ENCODE data around the gene LRRFIP2.
"Not testable (repeated sequence)": the region's sequence is repeated elsewhere in the genome, so short reads cannot be mapped to it uniquely, and the experiment has no call there.

Gene LRRFIP2

DNA sequence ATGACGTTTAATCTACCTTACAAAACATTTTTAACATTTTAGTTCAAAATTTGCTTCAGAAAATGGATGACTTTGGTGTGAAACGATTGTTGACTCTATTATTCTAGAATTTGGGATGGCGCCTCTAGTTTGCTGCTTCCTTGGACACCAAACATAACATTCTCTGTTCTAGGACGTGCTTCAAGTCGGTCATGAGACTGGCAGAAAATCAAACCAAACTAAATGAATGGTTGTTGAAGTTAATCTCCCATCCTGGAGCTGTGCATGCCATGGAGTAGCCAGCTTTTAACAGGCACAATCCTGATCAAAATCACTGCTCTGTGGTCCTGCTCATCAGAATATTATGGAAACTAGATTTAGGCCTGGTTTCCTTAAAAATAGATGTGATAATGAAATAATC, 9.6 kb upstream of the LRRFIP2 start:
- DNase-seq: no peak

DNA sequence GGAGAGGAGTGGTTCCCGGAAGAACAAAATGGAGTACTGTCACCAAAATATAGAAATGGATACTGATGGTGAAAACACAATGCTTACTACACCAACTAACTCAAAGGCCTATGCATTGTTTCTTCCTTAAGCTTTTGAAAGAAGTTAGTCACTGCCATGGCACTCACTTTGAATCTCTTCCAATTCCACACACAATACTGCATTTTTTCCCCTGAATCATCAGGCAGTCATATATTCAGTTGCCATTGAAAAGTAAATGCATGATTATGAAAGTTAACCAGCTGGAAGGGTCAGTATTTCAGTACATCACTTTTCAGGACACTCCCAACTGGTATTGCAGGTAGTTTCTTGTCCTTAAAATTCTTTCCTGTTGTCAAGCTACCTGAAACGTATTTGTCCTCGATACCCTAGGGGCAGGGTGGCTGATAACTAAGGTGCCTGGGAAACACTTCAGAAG, 9.0 kb upstream of the LRRFIP2 start:
- no peak for DNase-seq

DNA sequence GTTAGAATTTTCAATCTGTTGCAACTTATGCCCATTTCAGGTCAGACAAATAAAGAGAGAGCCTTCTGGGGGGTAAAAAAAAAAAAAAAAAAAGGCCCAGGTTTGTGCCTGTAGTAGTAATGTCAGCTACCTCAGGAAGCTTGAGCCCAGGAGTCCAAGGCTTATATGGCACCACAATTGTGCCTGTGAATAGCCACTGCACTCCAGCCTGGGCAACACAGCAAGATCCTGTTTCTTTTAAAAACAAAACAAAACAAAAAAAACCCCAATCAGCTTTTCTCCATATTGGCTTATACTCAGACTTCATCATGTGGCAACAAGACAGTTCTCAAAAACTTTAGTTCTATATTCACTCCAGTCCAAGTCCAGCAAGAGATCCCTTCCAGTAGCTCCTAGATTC, 8.4 kb upstream of the LRRFIP2 start:
- DNase-seq: no peak

DNA sequence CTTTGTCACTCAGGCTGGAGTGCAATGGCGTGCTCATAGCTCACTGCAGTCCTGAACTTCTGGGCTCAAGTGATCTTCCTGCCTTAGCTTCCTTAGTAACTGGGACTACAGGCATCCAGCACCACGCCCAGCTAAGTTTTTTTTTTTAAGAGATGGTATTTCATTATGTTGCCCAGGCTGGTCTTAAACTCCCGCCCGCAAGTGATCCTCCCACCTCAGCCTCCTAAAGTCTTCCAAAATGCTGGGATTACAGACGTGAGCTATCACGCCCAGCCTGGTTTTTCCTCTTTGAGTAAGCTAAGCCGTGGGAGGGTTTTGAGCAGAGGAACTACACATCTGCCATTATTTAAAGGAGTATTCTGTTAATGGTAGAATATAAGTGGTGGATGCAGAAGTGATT, 7.4 kb upstream of the LRRFIP2 start:
- DNase-seq: no peak

DNA sequence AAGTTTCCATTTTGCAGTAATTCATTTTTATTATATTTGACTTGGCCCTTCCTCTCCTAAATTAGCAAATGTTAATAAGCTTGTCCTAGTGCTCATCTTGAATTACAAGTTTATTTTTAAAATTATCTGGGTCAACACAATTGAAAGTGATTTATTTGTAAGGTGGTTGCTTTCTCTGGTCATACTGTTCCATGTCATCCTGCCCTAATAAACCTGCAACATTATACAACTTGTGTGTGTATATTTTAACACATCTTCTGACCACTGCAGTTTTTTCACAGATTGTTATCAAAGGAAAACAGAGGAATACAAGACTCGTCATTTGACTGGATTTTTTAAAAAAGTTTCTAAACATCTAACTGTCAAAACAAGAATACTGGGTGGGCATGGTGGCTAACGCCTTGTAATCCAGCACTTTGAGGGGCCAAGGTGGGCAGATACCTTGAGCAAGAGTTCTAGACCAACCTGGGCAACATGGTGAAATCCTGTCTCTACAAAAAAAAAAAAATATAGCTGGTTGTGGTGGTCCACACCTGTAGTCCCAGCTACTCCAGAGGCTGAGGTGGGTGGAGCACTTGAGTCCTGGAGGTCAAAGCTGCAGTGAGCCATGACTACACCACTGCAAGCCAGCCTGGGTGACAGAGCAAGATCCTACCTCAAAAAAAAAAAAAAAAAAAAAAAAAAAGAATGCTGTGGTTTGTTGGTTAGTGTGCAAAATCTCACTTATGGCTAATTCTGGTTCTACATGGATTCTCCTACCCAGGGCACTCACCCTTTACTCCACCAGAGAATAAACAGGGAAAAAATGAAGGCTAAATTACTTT, 5.0 kb upstream of the LRRFIP2 start:
- DNase-seq: no peak

DNA sequence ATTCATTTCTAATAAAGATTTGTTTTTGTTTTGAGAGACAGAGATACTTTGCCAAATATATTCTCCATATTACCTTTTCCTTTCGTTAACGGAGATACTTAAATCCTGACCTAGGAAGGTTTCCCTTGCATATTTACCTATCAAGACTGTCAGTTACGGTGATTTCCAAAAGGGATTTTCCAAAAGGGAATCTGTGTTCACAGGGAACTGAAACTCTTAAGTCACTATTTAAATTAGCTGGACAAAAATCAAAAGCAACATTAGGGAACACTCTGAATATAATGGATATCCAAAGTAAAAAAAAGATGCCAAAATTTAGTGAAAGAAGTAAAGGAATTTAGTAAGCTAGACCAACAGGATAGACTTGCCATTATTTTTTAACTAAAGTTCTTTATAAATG, 576 bp downstream of the LRRFIP2 start:
- no peak for DNase-seq

DNA sequence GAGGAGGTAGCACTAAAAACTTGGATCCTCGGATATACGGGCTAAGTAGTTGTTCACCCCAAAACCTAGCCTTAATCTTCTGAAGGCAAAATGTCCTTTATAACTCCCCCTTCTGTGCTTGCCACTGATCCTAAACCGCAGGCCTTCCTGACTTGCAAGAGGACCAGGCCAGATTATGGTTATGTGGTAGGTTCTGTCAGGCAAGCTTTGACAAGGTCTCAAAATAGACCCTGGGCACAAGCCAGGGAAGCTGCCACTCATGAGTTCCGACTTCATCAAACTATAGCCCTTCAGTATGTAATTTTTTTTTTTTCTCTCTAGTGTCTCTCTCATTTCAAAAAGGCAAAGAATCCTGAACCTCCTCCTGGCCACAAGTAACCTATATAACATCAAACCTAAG, 3.2 kb downstream of the LRRFIP2 start:
- no peak for DNase-seq

DNA sequence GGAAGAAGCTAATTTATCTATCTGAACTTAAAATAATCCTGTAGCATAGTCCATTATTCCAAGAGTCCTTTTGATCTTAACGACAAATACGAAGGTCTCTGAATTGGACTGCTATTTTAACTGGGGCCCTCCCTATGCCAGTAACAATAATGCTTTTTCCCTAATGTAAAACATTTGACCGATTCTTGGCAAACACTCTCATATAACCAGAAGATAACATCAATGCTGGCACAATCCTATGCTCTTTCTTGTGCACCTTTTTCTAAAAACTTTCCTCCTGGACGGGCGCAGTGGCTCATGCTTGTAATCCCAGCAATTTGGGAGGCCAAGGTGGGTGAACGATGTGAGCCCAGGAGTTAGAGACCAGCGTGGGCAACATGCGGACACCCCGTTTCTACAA, 3.9 kb downstream of the LRRFIP2 start:
- no peak for DNase-seq

DNA sequence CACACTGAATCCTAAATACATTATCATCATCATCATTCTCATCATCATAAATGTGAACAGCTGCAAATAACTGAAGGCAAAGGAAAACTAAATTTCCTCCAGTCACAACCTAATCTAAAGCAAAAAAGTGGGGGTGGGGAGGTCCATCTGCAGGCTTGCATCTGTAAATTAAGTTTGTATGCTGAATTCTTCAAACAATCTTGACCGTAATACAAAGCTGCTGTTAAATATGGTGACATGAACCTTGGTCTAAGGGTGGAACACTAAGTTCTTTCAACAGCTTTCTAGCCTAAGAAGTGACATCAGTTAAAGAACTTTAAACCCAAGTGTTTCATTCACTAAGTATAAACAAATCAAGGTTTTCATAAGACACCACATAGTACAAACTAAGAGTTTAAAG, 4.3 kb downstream of the LRRFIP2 start:
- DNase-seq: no peak

DNA sequence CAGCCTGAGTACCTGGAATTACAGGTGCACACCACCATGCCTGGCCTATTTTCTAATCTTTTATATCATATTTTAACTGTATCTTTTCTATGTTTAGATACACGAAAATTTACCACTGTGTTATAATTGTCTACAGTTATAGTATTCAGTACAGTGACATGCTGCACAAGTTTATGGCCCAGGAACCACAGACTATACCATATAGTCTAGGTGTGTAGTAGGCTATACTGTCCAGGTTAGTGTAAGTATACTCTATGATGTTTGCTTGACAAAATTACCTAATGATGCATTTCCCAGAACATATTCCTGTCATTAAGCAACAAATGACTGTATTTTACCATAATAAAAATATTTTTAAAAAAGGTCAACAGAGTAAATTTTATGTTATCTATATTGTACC, 5.5 kb downstream of the LRRFIP2 start:
- DNase-seq: no peak

DNA sequence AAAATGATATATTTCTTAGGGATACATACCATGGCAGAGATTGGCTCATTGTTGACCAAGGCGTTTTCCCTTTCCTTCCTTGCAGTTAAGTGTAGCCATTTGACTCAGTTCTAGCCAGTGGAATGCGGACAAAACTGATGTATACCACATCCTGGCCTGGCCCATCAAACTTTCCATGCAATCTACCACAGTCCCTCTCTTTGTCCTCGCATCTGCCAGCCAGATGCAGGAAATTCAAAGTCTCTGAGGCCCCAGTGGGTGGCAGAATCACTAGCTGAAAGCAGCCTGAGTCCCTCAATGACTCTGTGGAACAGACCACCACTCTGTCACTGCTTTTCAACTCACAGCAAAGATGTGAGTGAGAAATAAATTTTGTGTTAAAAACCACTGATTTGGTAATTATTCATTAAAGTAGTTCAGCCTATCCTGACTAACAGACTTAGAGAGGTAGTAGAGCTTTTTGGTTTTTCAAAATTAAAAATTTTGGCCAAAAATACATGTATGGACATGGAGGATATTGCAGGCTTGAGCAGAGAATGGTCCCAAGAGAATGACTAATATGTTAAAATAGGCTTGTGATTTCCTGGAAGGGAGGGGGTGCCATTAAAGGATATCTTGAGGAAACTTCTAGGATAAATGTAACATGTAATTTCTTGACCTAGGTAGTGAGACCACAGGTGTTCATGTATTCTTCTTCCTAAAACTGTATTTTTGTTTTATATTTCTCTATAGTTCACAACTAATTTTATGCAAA, 10.9 kb downstream of the LRRFIP2 start:
- no peak for DNase-seq

DNA sequence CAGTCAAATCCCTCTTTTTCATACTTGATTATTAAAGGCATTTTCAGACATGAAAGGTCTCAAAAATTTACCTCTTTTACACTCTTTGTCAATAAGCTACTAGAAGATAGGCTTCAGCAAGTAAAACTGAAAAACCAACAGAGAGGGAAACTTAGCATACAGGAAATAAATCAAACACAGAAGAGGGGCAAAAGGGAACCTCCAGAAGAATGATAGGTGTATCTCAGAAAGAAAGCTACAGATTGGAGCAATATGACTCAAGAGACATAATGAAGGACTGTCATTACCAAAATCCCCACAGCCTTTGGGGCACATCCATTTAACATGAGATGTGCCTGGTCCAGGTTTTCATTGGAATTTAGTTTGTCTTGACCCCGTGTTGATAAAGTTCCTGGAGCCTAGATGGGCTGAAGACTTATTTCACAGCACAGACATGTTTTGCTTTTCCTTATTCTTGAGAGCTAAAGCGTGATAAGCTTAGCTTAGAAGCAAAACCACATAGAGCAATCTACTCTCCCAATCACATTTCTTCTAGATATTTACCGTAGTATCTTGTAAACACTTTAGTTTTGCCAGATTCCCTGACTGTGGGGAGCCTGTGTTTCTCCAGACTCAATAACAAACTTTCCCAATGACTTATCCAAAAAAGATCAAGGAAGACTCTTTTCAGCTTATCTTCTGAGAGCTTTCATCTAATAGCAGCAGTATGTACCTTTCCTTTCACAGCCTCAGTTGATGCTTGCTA, 11.7 kb downstream of the LRRFIP2 start:
- DNase-seq: no peak

DNA sequence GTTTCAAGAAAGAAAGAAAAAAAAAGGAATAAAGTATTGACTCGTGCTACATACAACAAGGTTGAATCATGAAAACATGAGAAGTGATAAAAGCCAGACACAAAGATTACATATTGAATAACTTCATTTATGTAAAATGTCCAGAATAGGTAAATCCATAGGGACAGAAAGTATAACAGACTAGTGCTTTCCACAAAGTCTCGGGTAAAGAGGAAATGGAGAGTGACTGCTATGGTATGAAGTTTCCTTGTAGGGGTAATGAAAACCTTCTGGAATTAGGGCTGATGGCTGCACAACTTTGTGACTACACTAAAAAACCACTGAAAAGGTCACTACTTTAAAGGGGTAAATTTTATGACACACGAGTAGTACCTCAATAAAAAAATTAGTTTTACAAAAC, 13.0 kb downstream of the LRRFIP2 start:
- DNase-seq: no peak

DNA sequence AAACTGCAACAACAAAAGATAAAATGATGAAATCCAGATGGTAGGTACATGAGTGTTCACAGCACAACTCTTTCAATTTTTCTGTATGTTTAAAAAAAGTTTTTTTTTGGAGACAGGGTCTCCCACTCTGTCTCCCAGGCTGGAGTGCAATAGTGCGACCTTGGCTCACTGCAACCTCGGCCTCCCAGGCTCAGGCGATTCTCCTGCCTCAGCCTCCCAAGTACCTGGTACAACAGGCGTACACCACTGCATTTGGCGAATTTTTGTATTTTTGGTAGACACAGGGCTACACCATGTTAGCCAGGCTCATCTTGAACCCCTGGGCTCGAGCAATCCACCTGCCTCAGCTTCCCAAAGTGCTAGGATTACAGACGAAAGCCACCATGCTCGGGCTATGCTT, 18.6 kb downstream of the LRRFIP2 start:
- no peak for DNase-seq

DNA sequence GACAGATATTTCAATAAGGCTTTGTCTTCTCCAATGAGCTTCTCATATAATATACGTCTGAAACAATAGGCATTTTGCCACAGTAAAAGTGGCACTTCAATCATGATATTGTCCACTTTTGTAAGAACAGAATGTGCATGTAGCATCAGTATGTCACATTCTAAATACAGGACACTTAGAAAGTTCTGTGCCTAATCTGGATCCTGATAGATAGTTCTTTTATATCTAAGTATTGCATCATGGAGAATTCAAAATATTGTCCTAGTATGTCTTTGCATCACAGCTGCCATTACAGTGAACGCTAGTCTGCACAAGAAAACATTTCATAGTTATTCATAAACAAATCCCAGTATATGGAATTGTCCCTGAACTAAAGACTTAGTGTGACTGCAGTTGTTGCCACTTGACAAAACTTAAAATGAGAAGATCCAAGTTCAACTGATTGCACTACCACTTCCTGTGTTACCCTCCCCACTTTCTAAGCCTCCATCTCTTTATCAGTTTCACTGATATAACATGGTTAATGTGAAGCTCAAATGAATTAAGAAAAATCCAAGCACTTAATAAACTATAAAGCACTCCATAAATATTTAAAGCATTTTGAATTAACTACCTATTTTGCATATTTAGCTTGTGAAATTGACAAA, 19.6 kb downstream of the LRRFIP2 start:
- no peak for DNase-seq

DNA sequence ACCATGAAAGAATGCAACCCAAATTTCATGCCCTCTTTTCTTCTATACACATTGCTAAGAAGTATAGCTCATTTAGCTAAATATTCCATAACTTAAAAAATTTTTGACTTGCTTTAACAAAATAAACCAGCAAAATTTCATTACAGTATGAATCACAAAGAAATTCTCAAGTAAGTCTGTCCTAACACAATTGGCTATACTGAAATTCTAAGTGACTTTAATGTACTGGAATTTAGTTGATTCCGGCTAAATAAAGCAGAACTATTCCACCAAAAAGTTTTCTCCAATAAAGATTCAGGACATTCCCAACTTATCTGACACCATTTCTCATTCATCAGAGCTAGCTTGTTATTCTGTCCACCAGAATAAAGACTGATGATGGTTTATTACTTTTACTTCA, 23.8 kb downstream of the LRRFIP2 start:
- DNase-seq: no peak

DNA sequence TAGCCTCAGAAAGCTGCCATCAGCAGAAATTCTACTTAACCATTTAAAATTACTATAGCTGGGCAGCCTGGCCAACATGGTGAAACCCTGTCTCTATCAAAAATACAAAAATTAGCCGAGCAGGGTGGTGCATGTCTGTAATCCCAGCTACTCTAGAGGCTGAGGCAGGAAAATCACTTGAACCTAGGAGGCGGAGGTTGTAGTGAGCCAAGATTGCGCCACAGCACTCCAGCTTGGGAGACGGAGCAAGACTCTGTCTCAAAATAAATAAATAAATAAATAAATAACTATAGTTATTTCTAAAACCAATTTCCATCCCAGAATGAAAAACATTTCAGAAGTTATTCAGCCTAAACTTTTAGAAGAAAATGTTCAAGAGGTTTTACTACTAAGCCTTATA, 25.1 kb downstream of the LRRFIP2 start:
- no peak for DNase-seq

DNA sequence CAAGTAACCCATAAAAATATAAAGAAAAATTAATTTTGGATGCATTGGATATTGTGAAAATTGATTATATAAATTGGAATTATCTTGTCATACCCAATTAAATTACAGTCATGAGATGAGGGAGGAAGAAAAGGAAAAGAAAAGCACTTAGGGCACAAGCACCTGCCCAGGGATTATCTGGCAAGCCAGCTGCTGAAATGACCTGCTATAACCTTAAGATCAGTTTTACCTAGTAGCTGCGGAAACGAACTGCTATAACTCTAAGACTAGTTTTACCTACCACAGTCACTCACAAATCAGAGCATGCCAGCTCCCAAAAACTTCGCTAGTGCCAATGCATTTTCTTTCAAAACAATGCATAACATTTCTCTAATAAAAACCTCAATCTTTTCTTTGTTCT, 26.2 kb downstream of the LRRFIP2 start:
- no peak for DNase-seq

DNA sequence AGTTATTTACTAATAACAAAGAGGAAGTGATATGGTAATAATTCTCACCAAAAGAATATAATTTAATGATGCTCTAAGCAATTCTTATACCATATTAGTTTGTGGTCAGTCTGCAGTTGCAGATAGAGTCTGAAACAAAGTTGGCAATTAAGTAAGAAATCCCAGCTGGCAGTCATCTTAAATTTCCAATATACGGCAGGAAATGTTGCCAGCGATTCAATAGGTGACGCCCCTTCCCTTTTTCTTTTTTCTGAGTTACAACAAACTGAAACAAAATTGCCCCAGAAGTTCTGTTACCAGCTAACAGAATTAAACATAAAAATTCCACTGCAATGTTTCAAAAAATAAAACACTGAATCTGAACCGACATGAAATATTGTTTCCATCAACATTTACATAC, 26.7 kb downstream of the LRRFIP2 start:
- no peak for DNase-seq

DNA sequence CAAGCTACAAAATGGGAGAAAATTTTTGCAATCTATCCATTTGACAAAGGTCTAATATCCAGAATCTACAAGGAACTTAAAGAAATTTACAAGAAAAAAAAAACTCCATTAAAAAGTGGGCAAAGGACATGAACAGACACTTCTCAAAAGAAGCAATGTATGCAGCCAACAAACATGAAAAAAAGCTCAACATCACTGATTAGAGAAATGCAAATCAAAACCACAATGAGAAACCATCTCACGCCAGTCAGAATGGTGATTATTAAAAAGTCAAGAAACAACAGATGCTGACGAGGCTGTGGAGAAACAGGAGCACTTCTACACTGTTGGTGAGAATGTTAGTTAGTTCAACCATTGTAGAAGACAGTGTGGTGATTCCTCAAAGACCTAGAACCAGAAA, 27.5 kb downstream of the LRRFIP2 start:
- not testable (repeated sequence) for DNase-seq

DNA sequence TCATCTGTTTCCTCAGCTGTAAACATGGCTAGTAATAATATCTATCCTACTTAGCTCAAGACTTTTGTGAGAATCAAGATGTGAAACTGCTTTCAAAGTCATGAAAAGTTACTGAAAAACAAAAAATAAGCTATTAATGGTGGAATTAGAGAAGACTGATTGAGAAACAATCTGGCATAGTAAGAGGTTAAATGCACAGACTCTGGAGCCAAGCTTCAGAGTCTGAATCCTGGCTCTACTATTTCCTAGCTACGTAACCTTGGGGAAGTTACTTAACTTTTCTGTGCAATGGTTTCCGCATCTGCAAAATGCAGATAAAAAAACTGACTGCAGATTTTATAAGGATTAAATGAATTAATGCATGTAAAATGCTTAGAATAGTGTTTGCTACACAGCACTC, 28.8 kb downstream of the LRRFIP2 start:
- DNase-seq: no peak

DNA sequence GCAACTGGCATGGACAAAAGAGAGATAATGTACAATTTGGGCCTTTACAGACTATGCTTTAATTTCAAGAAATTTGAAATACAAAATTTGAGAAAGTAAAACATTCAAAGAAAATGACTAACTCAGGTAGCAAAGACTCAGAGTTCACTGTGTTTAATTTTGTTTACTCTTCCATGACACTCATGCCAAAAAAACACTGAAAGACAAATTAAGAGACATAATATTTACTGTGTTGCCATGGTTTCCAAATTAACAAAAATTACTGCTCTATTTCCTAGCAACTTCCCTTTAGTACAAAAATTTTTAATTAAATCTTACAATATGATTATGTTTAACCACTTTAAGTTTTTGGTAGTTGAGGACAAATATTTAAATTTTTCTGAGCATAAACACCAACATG, 29.6 kb downstream of the LRRFIP2 start:
- DNase-seq: no peak

DNA sequence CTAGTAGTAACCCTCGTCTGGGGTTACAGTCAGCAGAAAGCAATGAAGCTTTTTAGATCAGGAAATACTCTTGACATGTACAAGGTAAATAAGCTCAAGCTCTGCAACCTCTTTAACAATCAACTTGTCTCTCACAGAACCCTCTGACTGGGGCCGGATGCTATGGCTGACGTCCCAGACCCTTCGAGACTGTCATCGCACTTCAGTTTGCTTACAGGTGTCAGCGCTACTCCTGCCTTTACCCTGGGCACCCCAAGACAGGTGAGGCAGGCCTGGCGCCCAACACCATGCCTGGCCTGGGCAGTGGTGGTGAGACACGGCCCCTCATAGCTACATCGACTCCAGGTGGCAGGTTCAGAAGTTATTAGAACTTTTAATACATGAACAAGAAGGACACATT, 30.6 kb downstream of the LRRFIP2 start:
- no peak for DNase-seq

All from CD4-positive, alpha-beta T cell treated with Interleukin-15 for 1 hour (primary cell).